ENCODE data around the gene STXBP6. TPM values are rescaled to one million over a fixed set of nuclear protein-coding genes. Genes with fewer than 3 reads are reported as not detected.

Gene STXBP6
- 19.7 and 23.8 TPM in 2 replicates for total RNA-seq (2014; rRNA removed; shearing (Covaris generic))
- 29.0 TPM in 2 replicates for polyA plus RNA-seq (2016; fragmentation: Nextera tagmentation; extraction: Ambion mirVana)
- long read RNA-seq, full-length matches to known transcripts: 7 of 10 reads
- long read RNA-seq, partial matches to known transcripts: 0 of 10 reads
- long read RNA-seq, other reads (novel, unspliced or antisense): 3 of 10 reads

GRCh38 chr14:25049568-25050268 is at the start of gene STXBP6:
Gene STXBP6, minus strand, starts transcription at chr14:25050147. Its CDS starts 75,329 bp downstream, at chr14:24974818.
- Mint-ChIP-seq H3K9me3 (no peaks in the 10 kb centered on the region; the same call in 2 of the 3 replicates), H3K4me3 (peak within 1 kb of the TSS; percentile 87), H3K27me3 (ENCODE audit: insufficient read depth, low read depth, poor library complexity) (peaks cover 28% of the 10 kb centered on the region), H3K36me3 (ENCODE audit: low read depth) (no peaks in the 10 kb centered on the region; the same call in 2 of the 3 replicates), H3K4me1 (peaks cover 30% of the 10 kb centered on the region), H3K27ac (no peak within 1 kb of the TSS)
- Histone ChIP-seq H3K27ac (ENCODE audit: low read depth) (no peak within 1 kb of the TSS), H3K27me3 (ENCODE audit: insufficient read depth) (peaks cover 49% of the 10 kb centered on the region), H2AFZ (peak within 1 kb of the TSS; percentile 96), H3F3A (replicated peaks; ENCODE audit: low read depth) (no peaks in the 10 kb centered on the region), H3K79me2 (replicated peaks; ENCODE audit: insufficient read depth) (peaks cover 18% of the 10 kb centered on the region), H3K36me3 (ENCODE audit: insufficient read depth) (no peaks in the 10 kb centered on the region; the same call in 1 of the 2 replicates), H3K4me3 (peak within 1 kb of the TSS; percentile 66), H3K4me1 (ENCODE audit: insufficient read depth) (peaks cover 46% of the 10 kb centered on the region), H4K20me1 (replicated peaks; ENCODE audit: insufficient read depth) (0 out of 2 replicates have a peak, but pooled peaks cover 8% of the 10 kb centered on the region), H3K9me2 (ENCODE audit: insufficient read depth) (no peaks in the 10 kb centered on the region), H3K4me2 (peak within 1 kb of the TSS; percentile 93)
- peak; percentile 82 for ATAC-seq
- TF ChIP-seq EZH2 (IDR thresholded peaks at IDR 0.05; ENCODE audit: low read depth, unreplicated experiment) (peak; percentile 49), ZNF114 (CRISPR knock-in tag; IDR thresholded peaks at IDR 0.05) (no peak), CTCF (conservative IDR thresholded peaks at IDR 0.05; ENCODE audit: low read depth in 2 of 2) (no peak), ETS1 (IDR thresholded peaks at IDR 0.05) (no peak), ZNF462 (CRISPR knock-in tag; IDR thresholded peaks at IDR 0.05) (no peak), JUNB (IDR thresholded peaks at IDR 0.05; ENCODE audit: unreplicated experiment) (no peak), REST (IDR thresholded peaks at IDR 0.05; ENCODE audit: unreplicated experiment) (no peak)
- peak; percentile 81 for DNase-seq (ENCODE audit: low spot score)

Measured in GM23338 (cell line).